Spleen (tissue), 11 donors: ENCODE data around the gene EVA1A. TPM values are rescaled to one million over a fixed set of nuclear protein-coding genes. Genes with fewer than 3 reads are reported as not detected.

Source experiments
- DNase-seq: peaks from one replicate; pipeline ENCODE4 v3.0.0-alpha.2; 2020
- H3K27ac ChIP-seq, 8 donors: fragments of 200-600 bp; sonication (generic) in 7 of 8; 1 replicate in 4 of 8; 2 replicates in 4 of 8; pipeline versions ENCODE4 v1.5.0 to v1.8.0; 2016 to 2021; ENCODE audit warnings: inconsistent platforms in 4 of 8, mild to moderate bottlenecking in 4 of 8, moderate library complexity in 1 of 8
- H3K27me3 ChIP-seq, 7 donors: fragments of 200-600 bp; sonication (generic) in 6 of 7; replicated peaks in 1 of 7; 1 replicate in 4 of 7; 2 replicates in 3 of 7; pipeline versions ENCODE4 v1.5.0 to v1.8.0; 2016 to 2021; ENCODE audit warnings: inconsistent platforms in 3 of 7, mild to moderate bottlenecking in 1 of 7
- H3K36me3 ChIP-seq, 6 donors: fragments of 200-600 bp; sonication (generic) in 5 of 6; 1 replicate in 4 of 6; 2 replicates in 2 of 6; pipeline versions ENCODE4 v1.5.0 to v1.8.0; 2016 to 2021; ENCODE audit warnings: inconsistent platforms in 2 of 6
- H3K4me1 ChIP-seq, 6 donors: fragments of 200-600 bp; sonication (generic) in 5 of 6; 1 replicate in 3 of 6; 2 replicates in 3 of 6; pipeline versions ENCODE4 v1.5.0 to v1.8.0; 2016 to 2021; ENCODE audit warnings: inconsistent platforms in 3 of 6
- H3K4me3 ChIP-seq, 8 donors: fragments of 200-600 bp; sonication (generic) in 7 of 8; 1 replicate in 4 of 8; 2 replicates in 4 of 8; pipeline versions ENCODE4 v1.5.0 to v1.8.0; 2016 to 2021; ENCODE audit warnings: inconsistent platforms in 4 of 8, mild to moderate bottlenecking in 4 of 8, moderate library complexity in 2 of 8
- H3K9me3 ChIP-seq, 8 donors: fragments of 200-600 bp; sonication (generic) in 7 of 8; 1 replicate in 4 of 8; 2 replicates in 4 of 8; pipeline versions ENCODE4 v1.5.0 to v1.8.0; 2016 to 2021; ENCODE audit warnings: inconsistent platforms in 4 of 8
- CTCF ChIP-seq, 11 experiments: fragments of 200-600 bp in 7 of 11; fragments of 450-650 bp in 4 of 11; sonication (generic) in 4 of 11; IDR thresholded peaks in 8 of 11; conservative IDR thresholded peaks in 3 of 11; 1 replicate in 7 of 11; 2 replicates in 4 of 11; pipeline versions ENCODE4 v1.4.0 to v1.8.0; 2016 to 2021; ENCODE audit warnings: antibody characterized with exemption in 11 of 11, inconsistent platforms in 4 of 11, mild to moderate bottlenecking in 1 of 11
- POLR2A ChIP-seq, 3 donors: fragments of 450-650 bp; IDR thresholded peaks; one replicate each; pipeline ENCODE4 v1.5.1; 2017; ENCODE audit warnings: antibody characterized with exemption in 3 of 3, mild to moderate bottlenecking in 1 of 3
- POLR2AphosphoS5 ChIP-seq, 3 donors: sonication (generic); formaldehyde crosslinking; IDR thresholded peaks; one replicate each; pipeline ENCODE4 v1.5.1; 2017; ENCODE audit warnings: antibody characterized with exemption in 3 of 3
- WGBS, 5 donors: extraction: QIAGEN DNeasy Blood & Tissue Kit in 3 of 5; methylation state at CpG; one replicate each; pipeline versions ENCODE4 v1.1.5 to v1.1.7; 2013 to 2018; 5-methylcytosine and 5-hydroxymethylcytosine counted together
- intact Hi-C: fragments of 100-400 bp; cut with DNase I; formaldehyde crosslinking; loops from one replicate; pipeline ENCODE4 v1.15.0; 2023; ENCODE audit warnings: low total_unique reads
- polyA plus RNA-seq, 3 donors: library from polyadenylated mRNA; stranded (reverse); fragments of 200-250 nt; gene quantifications; one replicate each; pipeline ENCODE4 v1.2.1, GENCODE V29; 2013
- total RNA-seq, 7 donors: library from RNA; depleted of rRNA in 3 of 7; stranded (reverse); fragments of >200 nt in 3 of 7; fragmentation: NEBNext Ultra II Directional in 4 of 7; extraction: Animal tissue kit (Norgen Biotek cat#: 25700) in 4 of 7; gene quantifications; one replicate each; pipeline versions ENCODE4 v1.1.0 to v1.2.1, GENCODE V29; 2016 to 2021
- donor health status: healthy with polysubstance abuse.
- donor health status: DM: no; HTN: no; CAD: no; lungs with moderate emphysema.
- donor health status: DM: no; HTN: no; CAD: no.
- donor health status: Bipolar disorder and iron deficiency.
- donor health status: healthy.
- donor health status: DM: no; HTN: no; CAD: no.
- donor health status: DM: yes; HTN: yes; CAD: no.

EVA1A gene
- total and polyA plus RNA-seq, 10 donors, result 6.2 to 30.3 (median 14.4) TPM

DNA sequence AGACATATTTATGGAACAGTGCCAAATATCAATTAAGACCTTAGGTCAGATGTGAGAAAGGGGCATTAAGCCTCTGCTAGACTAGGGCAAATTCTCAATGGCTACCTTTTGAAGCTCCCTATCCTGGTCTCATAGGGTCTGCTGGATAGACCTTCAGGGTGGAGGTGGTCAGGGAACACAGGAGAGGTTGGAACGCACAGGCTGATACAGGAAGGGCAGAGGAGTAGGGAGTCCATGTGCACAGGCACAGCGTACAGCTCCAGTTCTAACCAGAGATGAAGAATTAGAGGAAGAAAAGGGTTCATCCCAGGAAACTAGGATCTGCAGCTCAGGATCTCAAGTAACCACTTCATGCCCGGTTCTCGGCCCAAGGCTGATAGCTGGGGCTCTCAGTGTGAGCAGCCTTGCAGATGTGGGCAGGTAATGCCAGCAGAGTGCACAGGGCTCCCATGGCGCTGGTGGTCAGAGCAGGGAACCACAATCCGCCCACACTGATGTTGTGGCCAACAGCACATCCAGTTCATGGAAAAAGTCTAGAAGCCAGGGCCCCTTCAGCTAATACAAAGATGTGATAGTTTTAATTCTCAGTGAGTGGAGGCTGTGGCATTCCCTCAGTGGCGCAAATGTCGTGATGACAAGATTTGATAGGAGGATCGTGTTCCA, 3.4 kb upstream of the EVA1A start:
- no peak overlapping the region for H3K27ac ChIP-seq
- TF ChIP-seq CTCF (IDR thresholded peaks at IDR 0.05 in 8 of 11, conservative IDR thresholded peaks at IDR 0.05 in 3 of 11) (no peak), POLR2A (IDR thresholded peaks at IDR 0.05) (no peak), POLR2AphosphoS5 (IDR thresholded peaks at IDR 0.05) (no peak)
- H3K4me3 ChIP-seq, result no peak overlapping the region
- 77 to 88% (median 86%) methylated on average over 9 of the region's 9 CpGs for WGBS, 5 donors
- H3K36me3 ChIP-seq, result no peaks in the 10 kb centered on the region
- no peaks in the 10 kb centered on the region for H3K9me3 ChIP-seq
- peaks cover 0 to 53% (median 19%) of the 10 kb centered on the region in 7 donors for H3K27me3 ChIP-seq
- peaks cover 3 to 20% (median 16%) of the 10 kb centered on the region in 6 donors for H3K4me1 ChIP-seq
- intact Hi-C loops, result no loop called here
- no peak for DNase-seq

DNA sequence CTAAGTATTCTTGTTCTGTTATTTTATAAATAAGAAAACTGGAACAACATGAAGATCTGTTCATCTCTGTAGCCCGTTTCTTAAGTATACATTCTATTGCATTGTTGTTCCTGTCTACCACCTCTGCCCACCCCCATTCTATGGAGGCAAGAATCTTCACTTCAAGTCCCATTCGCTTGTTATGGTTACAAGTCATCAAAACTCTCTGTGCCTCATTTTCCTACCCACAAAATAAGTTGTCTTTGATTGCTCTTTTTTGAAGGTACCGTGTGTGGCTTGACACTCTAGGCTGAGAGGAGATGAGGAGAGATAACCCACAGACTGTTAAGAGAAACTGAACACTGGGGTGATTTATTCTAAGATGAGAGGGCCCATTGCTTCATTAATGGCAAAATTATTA, 2.9 kb upstream of the EVA1A start:
- DNase-seq, result no peak
- TF ChIP-seq POLR2A (IDR thresholded peaks at IDR 0.05), result no peak
- TF ChIP-seq POLR2AphosphoS5 (IDR thresholded peaks at IDR 0.05), result no peak
- TF ChIP-seq CTCF (IDR thresholded peaks at IDR 0.05 in 8 of 11, conservative IDR thresholded peaks at IDR 0.05 in 3 of 11), result no peak
- Histone ChIP-seq H3K9me3 (no peaks in the 10 kb centered on the region), H3K27me3 (peaks cover 0 to 58% (median 19%) of the 10 kb centered on the region in 7 donors), H3K4me3 (no peak overlapping the region), H3K27ac (no peak overlapping the region), H3K4me1 (peaks cover 3 to 20% (median 16%) of the 10 kb centered on the region in 6 donors), H3K36me3 (no peaks in the 10 kb centered on the region)
- 68 to 82% (median 76%) methylated on average over 3 of the region's 3 CpGs for WGBS, 5 donors
- intact Hi-C loops, result no loop called here

DNA sequence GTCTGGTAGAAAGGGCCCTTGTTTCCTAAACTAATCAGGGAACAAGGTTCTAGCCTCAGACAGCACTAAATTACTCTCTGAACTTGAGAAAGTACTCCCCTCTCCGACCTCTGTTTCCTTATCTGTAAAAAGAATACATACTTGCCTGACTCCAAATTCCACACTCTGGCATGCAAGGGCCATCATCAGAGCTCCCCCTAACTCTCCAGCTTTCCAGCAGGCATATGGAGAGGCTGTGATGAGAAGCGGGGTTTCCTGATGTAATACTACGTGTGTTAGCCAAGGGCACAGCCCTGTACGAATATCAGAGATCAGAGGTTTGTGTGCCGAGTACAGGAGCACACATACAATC, 1.8 kb upstream of the EVA1A start:
- no peaks in the 10 kb centered on the region for H3K9me3 ChIP-seq
- 73 to 85% (median 82%) methylated on average over 5 of the region's 5 CpGs for WGBS, 5 donors
- TF ChIP-seq CTCF (IDR thresholded peaks at IDR 0.05 in 8 of 11, conservative IDR thresholded peaks at IDR 0.05 in 3 of 11) (no peak), POLR2AphosphoS5 (IDR thresholded peaks at IDR 0.05) (no peak), POLR2A (IDR thresholded peaks at IDR 0.05) (no peak)
- no peak overlapping the region for H3K4me3 ChIP-seq
- intact Hi-C loops, result no loop called here
- no peaks in the 10 kb centered on the region for H3K36me3 ChIP-seq
- H3K27ac ChIP-seq, result peak overlapping the region in 7 of 8 donors; percentile 40 to 85 (median 79)
- H3K4me1 ChIP-seq, result peaks cover 3 to 20% (median 16%) of the 10 kb centered on the region in 6 donors
- H3K27me3 ChIP-seq, result peaks cover 0 to 67% (median 19%) of the 10 kb centered on the region in 7 donors
- DNase-seq, result no peak

DNA sequence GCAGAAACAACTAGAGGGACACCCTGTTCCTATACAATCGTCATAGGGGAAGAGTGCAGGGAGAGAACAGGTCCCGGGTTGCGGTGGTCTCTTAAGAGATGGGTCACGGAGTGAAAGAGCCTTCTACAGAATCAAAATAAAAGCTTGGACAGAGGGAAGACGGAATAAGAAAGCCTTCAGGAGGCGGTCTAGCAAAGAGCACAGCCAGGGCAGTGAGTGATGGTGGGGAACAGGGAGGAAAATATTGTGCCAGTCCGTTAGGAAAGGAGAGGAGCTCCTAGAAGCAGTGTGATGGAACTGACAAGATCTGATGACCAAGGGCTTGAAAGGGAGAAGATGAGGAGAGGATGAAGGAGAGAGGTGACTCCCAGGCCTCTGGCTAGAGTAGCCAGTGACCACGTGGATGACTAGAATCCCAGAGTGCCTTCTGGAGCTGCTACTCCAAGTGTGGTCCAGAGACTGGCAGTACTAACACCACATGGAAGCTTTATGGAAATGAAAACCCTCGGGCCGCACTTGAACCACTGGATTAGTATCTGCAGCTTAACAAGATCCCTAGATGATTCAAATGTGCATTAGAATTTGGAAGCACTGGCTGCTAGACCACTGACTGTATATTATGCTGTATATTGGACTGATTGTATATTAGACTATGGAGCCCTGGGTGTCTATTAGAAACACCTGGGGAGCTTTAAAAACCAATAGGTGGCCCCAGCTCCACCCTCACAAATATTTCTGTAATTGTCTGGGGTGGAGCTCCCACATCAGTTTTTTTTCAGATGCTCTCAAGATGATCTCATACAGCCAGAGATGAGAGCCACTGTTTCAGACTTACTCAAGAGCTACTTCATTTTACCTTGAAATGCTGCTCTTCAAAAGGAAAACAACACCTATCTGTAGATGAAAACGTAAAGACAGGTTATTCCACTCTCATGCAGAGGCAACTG, 1.1 kb upstream of the EVA1A start:
- H3K27ac ChIP-seq, result peak overlapping the region in 7 of 8 donors; percentile 40 to 85 (median 79)
- H3K9me3 ChIP-seq, result no peaks in the 10 kb centered on the region
- 61 to 72% (median 67%) methylated on average over 11 of the region's 11 CpGs for WGBS, 5 donors
- no peaks in the 10 kb centered on the region for H3K36me3 ChIP-seq
- DNase-seq, result no peak
- peak overlapping the region in 4 of 8 donors; percentile 42 to 68 (median 50) for H3K4me3 ChIP-seq
- H3K4me1 ChIP-seq, result peaks cover 3 to 20% (median 16%) of the 10 kb centered on the region in 6 donors
- peaks cover 0 to 70% (median 19%) of the 10 kb centered on the region in 7 donors for H3K27me3 ChIP-seq
- TF ChIP-seq POLR2AphosphoS5 (IDR thresholded peaks at IDR 0.05), result no peak
- no peak for TF ChIP-seq POLR2A (IDR thresholded peaks at IDR 0.05)
- no peak for TF ChIP-seq CTCF (IDR thresholded peaks at IDR 0.05 in 8 of 11, conservative IDR thresholded peaks at IDR 0.05 in 3 of 11)
- intact Hi-C loops, result no loop called here
